Transverse colon (tissue), 4 donors: Measurements from ENCODE around the gene SLC30A7. TPM values are rescaled to one million over a fixed set of nuclear protein-coding genes. Genes with fewer than 3 reads are reported as not detected.
"Not testable (repeated sequence)": the region's sequence is repeated elsewhere in the genome, so short reads cannot be mapped to it uniquely, and the experiment has no call there.

ENCODE experiments used
- DNase-seq: peaks from one replicate; pipeline ENCODE4 v3.0.0-alpha.2; 2019
- H3K27ac ChIP-seq, 4 donors: fragments of 200-600 bp; sonication (generic); 2 replicates each; pipeline ENCODE4 v1.5.1; 2016 to 2018; ENCODE audit warnings: inconsistent platforms in 4 of 4
- H3K27me3 ChIP-seq: fragments of 200-600 bp; sonication (generic); 2 replicates; pipeline ENCODE4 v1.5.1; 2017; ENCODE audit warnings: inconsistent platforms
- H3K36me3 ChIP-seq, 4 donors: fragments of 200-600 bp; sonication (generic); 2 replicates each; pipeline ENCODE4 v1.5.1; 2017 to 2019; ENCODE audit warnings: inconsistent platforms in 4 of 4
- H3K4me1 ChIP-seq, 4 donors: fragments of 200-600 bp; sonication (generic); 2 replicates each; pipeline ENCODE4 v1.5.1; 2017 to 2020; ENCODE audit warnings: inconsistent platforms in 4 of 4
- H3K4me3 ChIP-seq, 4 donors: fragments of 200-600 bp; sonication (generic); 1 replicate in 1 of 4; 2 replicates in 3 of 4; pipeline versions ENCODE4 v1.5.1 to v1.6.1; 2017 to 2019; ENCODE audit warnings: inconsistent platforms in 4 of 4
- H3K9me3 ChIP-seq, 2 donors: fragments of 200-600 bp; sonication (generic); 2 replicates each; pipeline ENCODE4 v1.5.1; 2017 to 2019; ENCODE audit warnings: inconsistent platforms in 2 of 2
- CTCF ChIP-seq, 5 experiments: fragments of 200-600 bp in 3 of 5; fragments of 450-650 bp in 2 of 5; sonication (generic) in 3 of 5; IDR thresholded peaks; 1 replicate in 2 of 5; 2 replicates in 3 of 5; pipeline ENCODE4 v1.5.1; 2016 to 2017; ENCODE audit warnings: antibody characterized with exemption in 5 of 5, inconsistent platforms in 3 of 5, mild to moderate bottlenecking in 2 of 5, moderate library complexity in 1 of 5
- EP300 ChIP-seq: sonication (generic); formaldehyde crosslinking; IDR thresholded peaks from one replicate; pipeline ENCODE4 v1.6.1; 2017; ENCODE audit warnings: antibody characterized with exemption, low read depth
- POLR2A ChIP-seq: fragments of 450-650 bp; IDR thresholded peaks from one replicate; pipeline ENCODE4 v1.6.1; 2016; ENCODE audit warnings: antibody characterized with exemption, mild to moderate bottlenecking, moderate library complexity
- POLR2AphosphoS5 ChIP-seq, 3 donors: sonication (generic); formaldehyde crosslinking; IDR thresholded peaks; one replicate each; pipeline ENCODE4 v1.6.1; 2016; ENCODE audit warnings: antibody characterized with exemption in 3 of 3
- WGBS, 2 donors: methylation state at CpG; one replicate each; pipeline ENCODE4 v1.1.5; 2018; ENCODE audit warnings: low coverage in 1 of 2; 5-methylcytosine and 5-hydroxymethylcytosine counted together
- in situ Hi-C, 4 donors: fragments of 200-750 bp; cut with MboI; loops; one replicate each; pipeline versions ENCODE4 v1.15.0 to v1.15.1; 2017; ENCODE audit warnings: low sequenced_read_pairs in 3 of 4, low pct_ligation_motif_present in 1 of 4, low pct_unique_long_range_greater_than_20kb in 1 of 4
- intact Hi-C: fragments of 100-400 bp; cut with DNase I; formaldehyde crosslinking; loops from one replicate; pipeline ENCODE4 v1.15.1; 2023; ENCODE audit warnings: low total_unique reads
- total RNA-seq, 4 donors: library from RNA; depleted of rRNA; stranded (reverse); fragments of >200 nt; gene quantifications; one replicate each; pipeline ENCODE4 v1.1.0, GENCODE V29; 2016

The SLC30A7 gene
- total RNA-seq = 10 to 100 TPM; 10.1 to 22.7 (median 17.5) TPM

GRCh38 chr1:100895540-100896480 is at the start of gene SLC30A7:
TSS of gene SLC30A7 (plus strand) at chr1:100896090. CDS start at chr1:100896263, 173 bp downstream.
- Histone ChIP-seq H3K4me1 (peaks cover 0 to 31% (median 20%) of the 10 kb centered on the region in 4 donors), H3K9me3 (no peaks in the 10 kb centered on the region), H3K27ac (peak within 1 kb of the TSS; percentile 93 to 99 (median 96)), H3K36me3 (peaks cover 0 to 6% (median 0%) of the 10 kb centered on the region in 4 donors), H3K27me3 (no peaks in the 10 kb centered on the region), H3K4me3 (peak within 1 kb of the TSS; percentile 55 to 80 (median 68))
- intact Hi-C loops (loop anchor here (1.0 kb wide), 1 partner anchor 86 kb away; no protein-coding TSS in a partner anchor), in situ Hi-C loops (loop anchor here in 1 of 4 donors (25.0 kb wide), 1 partner anchor 434 kb away; no protein-coding TSS in a partner anchor)
- WGBS, 2 donors = 1% methylated on average over 43 of the region's 62 CpGs; no CpG with 5 or more reads in 1 of the 2 donors
- peak; percentile 98 for DNase-seq
- TF ChIP-seq POLR2AphosphoS5 (IDR thresholded peaks at IDR 0.05) (peak; percentile 82 to 94 (median 92)), CTCF (IDR thresholded peaks at IDR 0.05) (no peak), POLR2A (peak; percentile 90)

- intact Hi-C loops = no loop called here
- no peak for DNase-seq
- no peak overlapping the region for H3K27ac ChIP-seq
- no peaks in the 10 kb centered on the region for H3K9me3 ChIP-seq
- H3K4me1 ChIP-seq = no peaks in the 10 kb centered on the region
- in situ Hi-C loops = no loop called here
- peak overlapping the region in 1 of 4 donors; percentile 12 for H3K4me3 ChIP-seq
- no peaks in the 10 kb centered on the region for H3K36me3 ChIP-seq
- H3K27me3 ChIP-seq = no peaks in the 10 kb centered on the region
- no peak for TF ChIP-seq CTCF (IDR thresholded peaks at IDR 0.05)
- no peak for TF ChIP-seq EP300
- no peak for TF ChIP-seq POLR2A
- TF ChIP-seq POLR2AphosphoS5 (IDR thresholded peaks at IDR 0.05) = no peak
- 18 to 32% methylated on average over 2 of the region's 2 CpGs for WGBS, 2 donors
These were observed 48.4 kb upstream of the SLC30A7 start for GRCh38 chr1:100847361-100848082.

- H3K9me3 ChIP-seq = no peaks in the 10 kb centered on the region
- intact Hi-C loops = loop anchor here (10.0 kb wide), 1 partner anchor 1683 kb away; no protein-coding TSS in a partner anchor
- no peak overlapping the region for H3K27ac ChIP-seq
- in situ Hi-C loops = loop anchor here in 2 of 4 donors (25.0 kb wide), 3 partner anchors 239 to 1039 kb away; no protein-coding TSS in a partner anchor
- TF ChIP-seq EP300 = no peak
- WGBS, 2 donors = 77 to 91% methylated on average over 4 to 5 of the region's 5 CpGs
- no peak overlapping the region for H3K4me3 ChIP-seq
- no peak for DNase-seq
- H3K27me3 ChIP-seq = no peaks in the 10 kb centered on the region
- H3K4me1 ChIP-seq = no peaks in the 10 kb centered on the region
- no peaks in the 10 kb centered on the region for H3K36me3 ChIP-seq
These were observed 44.2 kb upstream of the SLC30A7 start for GRCh38 chr1:100851726-100852125.

- TF ChIP-seq POLR2A (no peak), POLR2AphosphoS5 (IDR thresholded peaks at IDR 0.05) (no peak), CTCF (IDR thresholded peaks at IDR 0.05) (no peak), EP300 (no peak)
- intact Hi-C loops = loop anchor here (10.0 kb wide), 1 partner anchor 1682 kb away; no protein-coding TSS in a partner anchor
- H3K27ac ChIP-seq = no peak overlapping the region
- no peak overlapping the region for H3K4me3 ChIP-seq
- no peaks in the 10 kb centered on the region for H3K27me3 ChIP-seq
- WGBS, 2 donors = 89 to 90% methylated on average over 3 of the region's 3 CpGs
- DNase-seq = no peak
- no peaks in the 10 kb centered on the region for H3K4me1 ChIP-seq
- no peaks in the 10 kb centered on the region for H3K36me3 ChIP-seq
- H3K9me3 ChIP-seq = no peaks in the 10 kb centered on the region
- in situ Hi-C loops = loop anchor here in 2 of 4 donors (25.0 kb wide), 3 partner anchors 241 to 1041 kb away; no protein-coding TSS in a partner anchor
These were observed 42.9 kb upstream of the SLC30A7 start for GRCh38 chr1:100852976-100853375.

GRCh38 chr1:100855116-100855515 is 40.8 kb upstream of the SLC30A7 start:
- intact Hi-C loops (loop anchor here (10.0 kb wide), 1 partner anchor 1680 kb away; no protein-coding TSS in a partner anchor), in situ Hi-C loops (loop anchor here in 2 of 4 donors (25.0 kb wide), 3 partner anchors 243 to 1043 kb away; no protein-coding TSS in a partner anchor)

More at GRCh38 chr1:100855116-100855515, 40.8 kb upstream of the SLC30A7 start:
- not testable (repeated sequence) for H3K4me3 ChIP-seq, H3K36me3 ChIP-seq, H3K27ac ChIP-seq, H3K9me3 ChIP-seq, DNase-seq, H3K4me1 ChIP-seq, H3K27me3 ChIP-seq
